Lung (tissue), 12 donors: ENCODE results near the gene CDC14A. TPM values are rescaled to one million over a fixed set of nuclear protein-coding genes. Genes with fewer than 3 reads are reported as not detected.

ENCODE experiments used
- ATAC-seq: fragments of 200-7000 bp; cut with Tn5 transposase; one replicate; pipeline ENCODE4 v1.9.1; 2020; ENCODE audit warnings: moderate number of reproducible peaks; ENCODE audit not compliant: insufficient read depth, low FRiP score
- DNase-seq, 3 donors: peaks; one replicate each; pipeline ENCODE4 v3.0.0-alpha.2; 2013 to 2017
- H3K27ac ChIP-seq, 2 donors: one replicate each; pipeline ENCODE4 v1.5.1; 2013; ENCODE audit warnings: mild to moderate bottlenecking in 2 of 2, moderate library complexity in 2 of 2, control low read depth in 1 of 2, inconsistent platforms in 1 of 2, low read depth in 1 of 2, low read length in 1 of 2
- H3K27me3 ChIP-seq, 3 donors: one replicate each; pipeline ENCODE4 v1.5.1; 2013; ENCODE audit warnings: low read length in 2 of 3; ENCODE audit not compliant: control insufficient read depth in 3 of 3, insufficient read depth in 3 of 3
- H3K36me3 ChIP-seq, 4 donors: one replicate each; pipeline ENCODE4 v1.5.1; 2013; ENCODE audit warnings: low read length in 4 of 4, mild to moderate bottlenecking in 1 of 4, moderate library complexity in 1 of 4; ENCODE audit not compliant: control insufficient read depth in 4 of 4, insufficient read depth in 4 of 4
- H3K4me1 ChIP-seq, 5 donors: one replicate each; pipeline ENCODE4 v1.5.1; 2013; ENCODE audit warnings: low read length in 5 of 5, mild to moderate bottlenecking in 2 of 5, moderate library complexity in 1 of 5; ENCODE audit not compliant: control insufficient read depth in 5 of 5, insufficient read depth in 5 of 5
- H3K4me3 ChIP-seq: one replicate; pipeline ENCODE4 v1.5.1; 2013; ENCODE audit warnings: mild to moderate bottlenecking, control low read depth, moderate library complexity
- H3K9ac ChIP-seq, 2 donors: one replicate each; pipeline ENCODE4 v1.5.1; 2013; ENCODE audit warnings: low read length in 2 of 2, control low read depth in 1 of 2; ENCODE audit not compliant: insufficient read depth in 1 of 2
- H3K9me3 ChIP-seq, 4 donors: one replicate each; pipeline ENCODE4 v1.5.1; 2013; ENCODE audit warnings: low read length in 3 of 4, mild to moderate bottlenecking in 1 of 4, moderate library complexity in 1 of 4; ENCODE audit not compliant: control insufficient read depth in 4 of 4, insufficient read depth in 3 of 4
- WGBS, 2 donors: extraction: QIAGEN DNeasy Blood & Tissue Kit; methylation state at CpG; one replicate each; pipeline ENCODE4 v1.1.7; 2013; 5-methylcytosine and 5-hydroxymethylcytosine counted together
- polyA plus RNA-seq, 2 donors: library from polyadenylated mRNA; stranded (reverse); fragments of 200-250 nt; gene quantifications; one replicate each; pipeline ENCODE4 v1.2.1, GENCODE V29; 2013
- total RNA-seq, 2 donors: library from RNA; depleted of rRNA in 1 of 2; stranded (reverse); fragments of >200 nt in 1 of 2; gene quantifications; one replicate each; pipeline ENCODE4 v1.2.1, GENCODE V29; 2014 to 2021
- TF ChIP-seq, protein P1 (sequence below): IDR thresholded peaks from 2 replicates; pipeline ENCODE4 v1.5.1; 2012; ENCODE audit warnings: mild to moderate bottlenecking; ENCODE audit errors: control extremely low read depth, extremely low read depth
- donor health status: control.
- donor health status: control.
- donor health status: Bipolar disorder and iron deficiency.
- donor health status: healthy.
- donor health status: DM: yes; HTN: yes; CAD: no.

The CDC14A gene
- total and polyA plus RNA-seq, 4 donors, result 3.6 to 45.4 (median 12.1) TPM

GRCh38 chr1:100321100-100321493, 31.2 kb upstream of the CDC14A start:
- Histone ChIP-seq H3K36me3 (no peaks in the 10 kb centered on the region), H3K4me3 (no peak overlapping the region), H3K9me3 (peaks cover 0 to 14% (median 7%) of the 10 kb centered on the region in 4 donors), H3K27me3 (no peaks in the 10 kb centered on the region), H3K27ac (no peak overlapping the region), H3K9ac (no peak overlapping the region), H3K4me1 (peaks cover 0 to 3% (median 0%) of the 10 kb centered on the region in 5 donors)
- ATAC-seq (no peak), DNase-seq (no peak)
- TF ChIP-seq, protein P1, sequence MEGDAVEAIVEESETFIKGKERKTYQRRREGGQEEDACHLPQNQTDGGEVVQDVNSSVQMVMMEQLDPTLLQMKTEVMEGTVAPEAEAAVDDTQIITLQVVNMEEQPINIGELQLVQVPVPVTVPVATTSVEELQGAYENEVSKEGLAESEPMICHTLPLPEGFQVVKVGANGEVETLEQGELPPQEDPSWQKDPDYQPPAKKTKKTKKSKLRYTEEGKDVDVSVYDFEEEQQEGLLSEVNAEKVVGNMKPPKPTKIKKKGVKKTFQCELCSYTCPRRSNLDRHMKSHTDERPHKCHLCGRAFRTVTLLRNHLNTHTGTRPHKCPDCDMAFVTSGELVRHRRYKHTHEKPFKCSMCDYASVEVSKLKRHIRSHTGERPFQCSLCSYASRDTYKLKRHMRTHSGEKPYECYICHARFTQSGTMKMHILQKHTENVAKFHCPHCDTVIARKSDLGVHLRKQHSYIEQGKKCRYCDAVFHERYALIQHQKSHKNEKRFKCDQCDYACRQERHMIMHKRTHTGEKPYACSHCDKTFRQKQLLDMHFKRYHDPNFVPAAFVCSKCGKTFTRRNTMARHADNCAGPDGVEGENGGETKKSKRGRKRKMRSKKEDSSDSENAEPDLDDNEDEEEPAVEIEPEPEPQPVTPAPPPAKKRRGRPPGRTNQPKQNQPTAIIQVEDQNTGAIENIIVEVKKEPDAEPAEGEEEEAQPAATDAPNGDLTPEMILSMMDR, result no peak
- 93 to 95% methylated on average over 7 of the region's 7 CpGs for WGBS, 2 donors

DNA sequence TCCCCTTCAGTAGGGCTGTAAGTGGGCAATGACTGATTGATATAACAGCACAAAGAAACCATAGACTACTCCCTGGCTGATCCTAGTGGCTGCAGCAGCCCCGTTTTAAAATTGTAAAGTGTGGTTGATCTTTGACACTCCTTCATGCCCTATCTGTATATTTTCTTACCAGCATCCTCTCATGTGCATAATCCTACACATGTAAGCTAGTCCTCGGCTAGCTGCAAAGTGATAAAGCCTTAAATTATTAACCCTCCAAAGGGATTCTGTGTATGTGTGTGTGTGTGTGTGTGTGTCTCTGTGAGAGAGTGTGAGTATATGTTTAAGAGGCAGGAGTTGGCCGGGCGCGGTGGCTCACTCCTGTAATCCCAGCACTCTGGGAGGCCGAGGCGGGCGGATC, 30.8 kb upstream of the CDC14A start:
- H3K27me3 ChIP-seq, result no peaks in the 10 kb centered on the region
- ATAC-seq (no peak), DNase-seq (no peak)
- H3K4me3 ChIP-seq, result no peak overlapping the region
- H3K9me3 ChIP-seq, result peaks cover 0 to 12% (median 7%) of the 10 kb centered on the region in 4 donors
- H3K4me1 ChIP-seq, result peaks cover 0 to 3% (median 0%) of the 10 kb centered on the region in 5 donors
- TF ChIP-seq, protein P1, result no peak
- no peaks in the 10 kb centered on the region for H3K36me3 ChIP-seq
- H3K27ac ChIP-seq, result no peak overlapping the region
- no peak overlapping the region for H3K9ac ChIP-seq
- WGBS, 2 donors, result 93 to 95% methylated on average over 7 to 8 of the region's 8 CpGs

GRCh38 chr1:100322436-100323211, 29.7 kb upstream of the CDC14A start:
- 78 to 83% methylated on average over 1 of the region's 1 CpG for WGBS, 2 donors
- Histone ChIP-seq H3K9me3 (peaks cover 0 to 12% (median 6%) of the 10 kb centered on the region in 4 donors), H3K9ac (no peak overlapping the region), H3K4me1 (peaks cover 0 to 3% (median 0%) of the 10 kb centered on the region in 5 donors), H3K27me3 (no peaks in the 10 kb centered on the region), H3K27ac (no peak overlapping the region), H3K36me3 (no peaks in the 10 kb centered on the region), H3K4me3 (no peak overlapping the region)
- TF ChIP-seq, protein P1, result no peak
- no peak for ATAC-seq
- peak in 1 of 3 donors; percentile 4 for DNase-seq
